Activated T-helper 1 cell treated with anti-CD3 and anti-CD28 coated beads, Interleukin-2, amount 50 U/mL, for 16 hours (primary cell): ENCODE results near the gene SNAPIN.

Experiments used
- DNase-seq, 2 donors: peaks; one replicate each; pipeline ENCODE4 v3.0.0-alpha.2; 2020; ENCODE audit warnings: low read depth in 1 of 2, low spot score in 1 of 2

Gene SNAPIN

DNA sequence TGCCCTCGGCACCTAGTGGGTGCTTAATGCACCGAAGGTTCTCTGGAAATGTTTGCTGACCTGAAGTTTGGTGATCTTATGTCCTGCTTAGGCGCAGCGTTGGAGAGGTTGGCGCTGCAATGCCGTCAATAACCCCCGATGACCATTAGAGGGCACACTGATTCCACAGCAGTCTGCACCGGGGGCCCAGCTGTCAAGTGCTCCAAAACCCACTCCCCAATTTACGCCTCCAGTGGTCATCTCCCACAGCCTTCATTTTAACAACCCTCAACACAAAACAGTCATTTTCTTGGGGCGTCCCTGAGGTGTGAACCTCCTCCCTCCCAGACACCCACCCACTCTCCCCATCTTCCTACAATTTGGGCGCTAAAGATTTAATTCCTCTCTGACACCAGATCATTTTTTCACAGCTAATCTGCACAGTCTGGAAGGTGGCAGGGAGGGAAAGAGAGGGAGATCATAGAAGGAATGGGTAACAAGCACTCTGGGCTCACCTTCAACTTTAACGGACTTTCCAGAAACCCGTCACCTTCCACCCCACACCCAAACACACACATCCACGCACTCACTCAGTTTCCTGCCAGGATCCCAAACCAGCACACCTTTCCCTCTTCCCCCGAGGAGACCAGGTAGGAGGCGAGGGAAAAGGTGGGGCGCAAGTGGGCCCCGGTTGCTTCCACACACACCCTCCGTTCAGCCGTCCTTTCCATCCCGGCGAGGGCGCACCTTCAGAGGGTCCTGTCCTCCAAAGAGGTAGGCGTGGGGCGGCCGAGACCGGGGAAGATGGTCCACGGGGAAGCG, 19.4 kb downstream of the SNAPIN start:
- DNase-seq = no peak

DNA sequence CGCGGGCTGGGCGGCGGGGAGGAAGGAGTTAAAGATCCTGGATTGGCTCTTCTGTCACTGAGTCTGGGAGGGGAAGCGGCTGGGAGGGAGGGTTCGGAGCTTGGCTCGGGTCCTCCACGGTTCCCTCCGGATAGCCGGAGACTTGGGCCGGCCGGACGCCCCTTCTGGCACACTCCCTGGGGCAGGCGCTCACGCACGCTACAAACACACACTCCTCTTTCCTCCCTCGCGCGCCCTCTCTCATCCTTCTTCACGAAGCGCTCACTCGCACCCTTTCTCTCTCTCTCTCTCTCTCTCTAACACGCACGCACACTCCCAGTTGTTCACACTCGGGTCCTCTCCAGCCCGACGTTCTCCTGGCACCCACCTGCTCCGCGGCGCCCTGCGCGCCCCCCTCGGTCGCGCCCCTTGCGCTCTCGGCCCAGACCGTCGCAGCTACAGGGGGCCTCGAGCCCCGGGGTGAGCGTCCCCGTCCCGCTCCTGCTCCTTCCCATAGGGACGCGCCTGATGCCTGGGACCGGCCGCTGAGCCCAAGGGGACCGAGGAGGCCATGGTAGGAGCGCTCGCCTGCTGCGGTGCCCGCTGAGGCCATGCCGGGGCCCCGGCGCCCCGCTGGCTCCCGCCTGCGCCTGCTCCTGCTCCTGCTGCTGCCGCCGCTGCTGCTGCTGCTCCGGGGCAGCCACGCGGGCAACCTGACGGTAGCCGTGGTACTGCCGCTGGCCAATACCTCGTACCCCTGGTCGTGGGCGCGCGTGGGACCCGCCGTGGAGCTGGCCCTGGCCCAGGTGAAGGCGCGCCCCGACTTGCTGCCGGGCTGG, 20.2 kb downstream of the SNAPIN start, which contains the start of gene NPR1:
NPR1 (plus strand) TSS at position 170 of the 818 bp plus-strand sequence; CDS start at position 591, 421 bp downstream.
- DNase-seq = no peak

DNA sequence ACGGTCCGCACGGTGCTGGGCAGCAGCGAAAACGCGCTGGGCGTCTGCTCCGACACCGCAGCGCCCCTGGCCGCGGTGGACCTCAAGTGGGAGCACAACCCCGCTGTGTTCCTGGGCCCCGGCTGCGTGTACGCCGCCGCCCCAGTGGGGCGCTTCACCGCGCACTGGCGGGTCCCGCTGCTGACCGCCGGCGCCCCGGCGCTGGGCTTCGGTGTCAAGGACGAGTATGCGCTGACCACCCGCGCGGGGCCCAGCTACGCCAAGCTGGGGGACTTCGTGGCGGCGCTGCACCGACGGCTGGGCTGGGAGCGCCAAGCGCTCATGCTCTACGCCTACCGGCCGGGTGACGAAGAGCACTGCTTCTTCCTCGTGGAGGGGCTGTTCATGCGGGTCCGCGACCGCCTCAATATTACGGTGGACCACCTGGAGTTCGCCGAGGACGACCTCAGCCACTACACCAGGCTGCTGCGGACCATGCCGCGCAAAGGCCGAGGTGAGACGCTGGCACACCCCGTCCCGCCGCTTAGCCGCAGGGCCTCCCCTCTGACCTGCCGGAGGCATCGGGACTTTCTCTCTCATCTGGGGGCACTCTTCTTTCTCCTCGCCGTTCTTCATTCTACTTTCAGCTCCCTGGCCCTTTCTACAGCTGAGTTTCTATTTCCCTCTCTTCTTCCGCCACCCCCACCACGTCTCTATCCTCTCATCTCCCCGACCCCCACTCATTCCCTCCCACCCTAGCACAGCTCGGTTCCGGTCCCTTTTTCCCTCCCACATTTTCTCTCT, 21.0 kb downstream of the SNAPIN start:
- DNase-seq = no peak

DNA sequence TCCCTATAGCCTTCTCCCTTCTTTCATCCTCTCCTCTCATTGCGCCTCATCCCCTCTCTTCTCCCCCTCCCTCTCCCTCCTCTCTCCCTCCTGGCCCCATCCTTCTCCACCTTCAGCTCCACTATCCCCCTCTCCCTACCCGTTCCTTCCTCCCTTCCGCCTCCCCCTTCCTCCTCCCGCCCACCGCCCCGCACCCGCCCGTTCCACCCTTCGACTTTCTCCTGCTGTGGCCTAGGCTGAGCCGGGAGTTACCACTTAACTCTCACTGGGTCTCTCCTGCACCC, 21.6 kb downstream of the SNAPIN start:
- no peak for DNase-seq

DNA sequence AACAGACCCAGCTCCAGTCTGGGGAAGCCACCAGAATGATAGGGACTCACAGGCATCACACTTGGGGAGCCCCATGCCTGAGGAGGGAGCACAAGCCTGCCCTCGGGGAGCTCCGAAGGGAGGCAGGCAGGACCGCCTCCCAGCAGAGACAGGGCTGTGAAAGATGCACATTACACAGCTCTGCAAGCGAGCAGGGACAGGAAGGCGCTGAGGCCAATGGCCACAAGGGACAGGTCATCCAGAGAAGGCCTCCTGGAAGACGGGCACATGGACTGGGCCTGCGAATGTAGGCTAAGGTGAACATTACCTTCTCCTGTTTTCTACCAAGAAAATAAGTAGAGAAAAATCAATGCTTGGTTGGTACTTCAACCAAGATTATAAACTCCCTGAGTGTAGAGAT, 24.2 kb downstream of the SNAPIN start:
- no peak for DNase-seq

DNA sequence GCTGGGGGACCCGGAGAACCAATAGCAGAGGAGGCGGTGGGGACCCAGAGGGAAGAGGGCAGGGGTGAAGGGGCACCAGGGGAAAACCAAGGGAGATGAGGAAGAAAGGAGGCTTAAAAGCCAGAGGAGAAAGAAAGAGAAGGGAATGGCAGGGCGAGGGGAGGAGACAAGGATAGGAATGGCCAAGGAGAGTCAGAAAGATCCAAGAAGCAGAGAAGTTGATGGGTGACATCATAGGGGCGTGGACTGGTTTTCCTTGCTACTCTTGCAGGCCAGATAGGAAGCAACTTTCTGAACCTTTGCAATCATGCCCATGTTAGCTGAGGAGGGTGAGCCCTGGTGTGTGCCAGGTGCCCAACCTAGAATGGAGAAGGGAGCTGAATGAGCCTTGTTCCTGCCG, 25.4 kb downstream of the SNAPIN start:
- DNase-seq = no peak

DNA sequence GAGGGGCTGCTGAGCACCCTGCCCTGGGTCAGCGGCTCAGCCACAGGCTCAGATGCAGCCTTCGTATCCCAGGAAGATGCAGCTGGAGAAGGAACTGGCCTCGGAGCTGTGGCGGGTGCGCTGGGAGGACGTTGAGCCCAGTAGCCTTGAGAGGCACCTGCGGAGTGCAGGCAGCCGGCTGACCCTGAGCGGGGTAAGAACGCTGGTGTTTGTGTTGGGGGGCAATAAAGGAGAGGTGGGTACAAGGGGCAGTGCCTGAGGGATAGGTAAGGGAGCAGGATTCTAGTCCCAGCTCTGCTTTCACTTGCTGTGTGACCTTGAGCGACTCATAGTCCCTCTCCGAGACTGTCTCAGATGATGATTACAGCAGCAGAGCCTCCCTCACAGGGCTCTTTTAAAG, 26.4 kb downstream of the SNAPIN start:
- no peak for DNase-seq

DNA sequence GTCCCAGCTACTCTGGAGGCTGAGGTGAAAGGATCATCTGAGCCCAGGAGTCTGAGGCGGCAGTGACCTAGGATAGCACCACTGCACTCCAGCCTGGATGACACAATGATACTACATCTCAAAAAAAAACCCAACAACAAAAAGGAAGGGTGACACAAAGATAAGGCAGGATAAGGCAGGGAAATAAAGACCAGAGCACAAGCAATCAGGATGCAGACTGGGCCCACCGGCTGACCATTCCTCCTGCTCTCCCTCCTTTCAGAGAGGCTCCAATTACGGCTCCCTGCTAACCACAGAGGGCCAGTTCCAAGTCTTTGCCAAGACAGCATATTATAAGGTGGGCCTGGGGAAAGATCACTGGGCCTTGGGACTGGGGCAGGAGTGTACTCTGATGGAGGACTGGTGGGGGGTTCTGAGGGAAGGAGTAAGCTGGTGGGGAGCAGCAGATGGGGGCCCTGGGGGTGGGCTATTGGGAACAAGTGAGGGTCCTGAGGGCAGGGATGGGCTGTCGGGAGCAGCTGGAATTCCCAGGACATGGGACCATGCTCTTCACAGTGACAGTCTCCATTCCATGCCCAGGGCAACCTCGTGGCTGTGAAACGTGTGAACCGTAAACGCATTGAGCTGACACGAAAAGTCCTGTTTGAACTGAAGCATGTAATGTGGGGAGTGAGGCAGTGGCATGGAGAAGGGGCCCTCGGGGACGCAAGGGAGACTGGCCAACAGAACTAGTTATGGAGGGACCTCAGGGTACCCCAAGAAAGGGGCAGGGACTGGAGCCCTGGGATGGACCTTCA, 27.2 kb downstream of the SNAPIN start:
- DNase-seq = no peak

DNA sequence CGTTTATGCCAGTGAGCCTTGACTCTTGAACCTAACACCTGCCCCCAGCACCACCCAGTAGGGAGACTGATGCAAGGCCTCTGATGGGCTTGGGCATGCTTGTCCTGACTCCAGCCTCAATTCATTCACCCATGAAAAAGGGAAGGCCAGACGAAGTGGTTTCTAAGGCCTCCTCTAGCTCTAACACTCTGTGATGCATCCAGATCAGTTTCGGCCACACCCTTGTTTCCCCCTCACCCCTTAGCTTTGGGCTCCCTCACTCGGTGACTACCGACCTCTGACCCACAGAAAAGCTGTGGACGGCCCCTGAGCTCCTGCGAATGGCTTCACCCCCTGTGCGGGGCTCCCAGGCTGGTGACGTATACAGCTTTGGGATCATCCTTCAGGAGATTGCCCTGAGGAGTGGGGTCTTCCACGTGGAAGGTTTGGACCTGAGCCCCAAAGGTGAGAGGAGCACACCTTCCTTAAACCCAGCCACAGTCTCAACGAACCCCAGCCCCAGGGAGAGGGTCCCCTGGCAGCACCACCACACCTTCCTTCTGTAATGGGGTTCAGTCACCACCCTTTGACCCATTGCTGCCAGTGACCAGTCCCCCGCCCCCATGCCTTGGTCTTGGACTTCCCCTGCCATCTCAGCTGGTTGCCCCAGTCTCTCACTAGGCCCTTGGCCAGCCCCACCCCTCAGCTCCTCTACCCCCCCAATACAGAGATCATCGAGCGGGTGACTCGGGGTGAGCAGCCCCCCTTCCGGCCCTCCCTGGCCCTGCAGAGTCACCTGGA, 29.0 kb downstream of the SNAPIN start:
- no peak for DNase-seq

DNA sequence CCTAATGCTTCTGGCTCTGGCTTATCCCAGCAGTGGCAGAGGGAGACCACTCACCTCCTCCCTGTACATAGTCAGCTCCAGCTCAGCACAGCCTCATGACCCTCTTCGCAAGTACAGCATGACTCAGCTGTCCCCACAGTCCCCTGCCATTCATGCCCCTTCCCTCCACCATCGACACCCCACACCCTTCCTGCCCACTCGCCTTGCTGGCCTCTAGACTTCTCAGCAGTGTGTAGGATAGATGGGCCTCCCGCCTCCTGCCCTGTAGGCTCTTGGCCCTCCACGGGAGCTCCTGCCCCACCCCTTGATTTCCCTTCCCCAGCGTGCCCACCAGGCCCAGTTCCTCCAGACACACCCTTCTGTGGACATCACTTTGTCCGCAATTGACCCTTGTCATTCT, 29.8 kb downstream of the SNAPIN start:
- DNase-seq = no peak

DNA sequence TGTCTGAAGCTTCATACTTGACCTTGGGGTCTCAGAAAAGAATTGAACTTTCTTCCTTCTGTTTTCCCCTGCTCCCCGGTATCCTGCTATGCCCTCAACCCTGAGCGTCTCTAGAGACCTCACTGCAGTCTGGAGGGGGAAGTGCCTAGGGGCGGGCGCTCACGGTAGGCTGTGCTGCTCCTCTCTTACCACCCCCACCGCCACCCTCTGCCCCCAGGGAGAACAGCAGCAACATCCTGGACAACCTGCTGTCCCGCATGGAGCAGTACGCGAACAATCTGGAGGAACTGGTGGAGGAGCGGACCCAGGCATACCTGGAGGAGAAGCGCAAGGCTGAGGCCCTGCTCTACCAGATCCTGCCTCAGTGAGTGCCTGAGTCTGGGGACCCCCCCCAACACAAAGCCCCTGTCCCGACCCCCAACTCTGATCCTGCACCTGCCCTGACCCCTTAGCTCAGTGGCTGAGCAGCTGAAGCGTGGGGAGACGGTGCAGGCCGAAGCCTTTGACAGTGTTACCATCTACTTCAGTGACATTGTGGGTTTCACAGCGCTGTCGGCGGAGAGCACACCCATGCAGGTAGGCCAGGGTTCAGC, 30.3 kb downstream of the SNAPIN start:
- no peak for DNase-seq

DNA sequence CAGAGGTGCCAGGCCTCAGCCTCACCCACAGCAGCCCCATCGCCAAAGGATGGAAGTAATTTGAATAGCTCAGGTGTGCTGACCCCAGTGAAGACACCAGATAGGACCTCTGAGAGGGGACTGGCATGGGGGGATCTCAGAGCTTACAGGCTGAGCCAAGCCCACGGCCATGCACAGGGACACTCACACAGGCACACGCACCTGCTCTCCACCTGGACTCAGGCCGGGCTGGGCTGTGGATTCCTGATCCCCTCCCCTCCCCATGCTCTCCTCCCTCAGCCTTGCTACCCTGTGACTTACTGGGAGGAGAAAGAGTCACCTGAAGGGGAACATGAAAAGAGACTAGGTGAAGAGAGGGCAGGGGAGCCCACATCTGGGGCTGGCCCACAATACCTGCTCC, 35.0 kb downstream of the SNAPIN start:
- no peak for DNase-seq

DNA sequence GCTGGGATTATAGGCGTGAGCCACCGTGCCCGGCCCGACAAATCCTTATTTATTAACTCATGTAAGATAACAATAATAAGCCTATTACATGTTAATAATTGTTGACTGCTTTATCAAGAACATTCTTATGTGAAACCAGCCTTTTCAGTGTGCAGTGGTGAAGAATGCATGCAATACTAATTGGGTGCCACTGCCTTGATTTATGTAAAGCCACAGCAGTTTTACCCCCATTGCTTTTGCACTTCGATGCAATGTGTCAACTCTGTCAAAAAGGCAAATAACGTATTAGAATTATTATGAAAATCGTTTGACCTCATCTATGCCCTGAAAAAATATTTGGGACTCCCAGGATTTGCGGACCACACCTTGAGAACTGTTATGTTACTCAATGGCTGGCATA, 38.2 kb downstream of the SNAPIN start:
- no peak for DNase-seq

DNA sequence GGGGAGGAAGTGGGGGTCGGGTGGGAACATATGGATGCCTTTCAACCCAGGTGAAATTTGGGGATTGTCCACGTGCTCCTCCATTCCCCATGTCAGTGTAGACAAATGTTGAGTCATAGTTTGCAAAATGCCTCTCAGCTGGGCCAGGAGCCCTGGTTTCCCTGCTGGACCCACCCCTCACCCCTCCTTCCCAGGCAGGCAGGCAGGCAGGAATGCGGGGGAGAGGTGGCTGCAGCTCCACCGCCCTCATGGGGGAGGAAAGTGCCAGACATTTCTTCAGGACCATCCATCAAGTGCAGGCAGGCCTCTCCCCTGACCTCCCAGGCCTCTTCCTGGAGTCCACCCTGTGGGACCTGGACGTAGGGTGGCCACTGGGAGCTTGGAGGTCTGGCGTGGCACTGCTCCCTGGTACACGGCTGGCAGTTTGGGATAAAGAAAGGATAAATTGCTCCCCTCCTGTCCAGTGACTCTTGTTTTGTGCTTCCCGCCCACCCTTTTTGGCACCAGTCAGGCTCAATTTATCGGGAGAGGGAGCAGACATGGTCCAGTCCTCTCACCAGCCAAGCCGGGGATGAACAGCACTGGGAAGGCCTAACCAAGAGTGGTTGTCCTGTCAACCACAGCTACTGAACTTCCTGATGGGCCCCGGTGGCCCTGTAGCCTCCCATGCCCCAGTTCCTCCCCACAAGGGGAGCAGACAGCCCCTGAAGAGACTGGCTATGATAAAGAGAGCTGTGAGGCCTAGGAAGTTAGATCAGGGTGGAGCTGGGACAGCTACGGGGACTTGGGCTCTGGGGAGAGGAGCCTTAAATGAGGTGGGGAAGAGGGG, 38.9 kb downstream of the SNAPIN start:
- DNase-seq = no peak

DNA sequence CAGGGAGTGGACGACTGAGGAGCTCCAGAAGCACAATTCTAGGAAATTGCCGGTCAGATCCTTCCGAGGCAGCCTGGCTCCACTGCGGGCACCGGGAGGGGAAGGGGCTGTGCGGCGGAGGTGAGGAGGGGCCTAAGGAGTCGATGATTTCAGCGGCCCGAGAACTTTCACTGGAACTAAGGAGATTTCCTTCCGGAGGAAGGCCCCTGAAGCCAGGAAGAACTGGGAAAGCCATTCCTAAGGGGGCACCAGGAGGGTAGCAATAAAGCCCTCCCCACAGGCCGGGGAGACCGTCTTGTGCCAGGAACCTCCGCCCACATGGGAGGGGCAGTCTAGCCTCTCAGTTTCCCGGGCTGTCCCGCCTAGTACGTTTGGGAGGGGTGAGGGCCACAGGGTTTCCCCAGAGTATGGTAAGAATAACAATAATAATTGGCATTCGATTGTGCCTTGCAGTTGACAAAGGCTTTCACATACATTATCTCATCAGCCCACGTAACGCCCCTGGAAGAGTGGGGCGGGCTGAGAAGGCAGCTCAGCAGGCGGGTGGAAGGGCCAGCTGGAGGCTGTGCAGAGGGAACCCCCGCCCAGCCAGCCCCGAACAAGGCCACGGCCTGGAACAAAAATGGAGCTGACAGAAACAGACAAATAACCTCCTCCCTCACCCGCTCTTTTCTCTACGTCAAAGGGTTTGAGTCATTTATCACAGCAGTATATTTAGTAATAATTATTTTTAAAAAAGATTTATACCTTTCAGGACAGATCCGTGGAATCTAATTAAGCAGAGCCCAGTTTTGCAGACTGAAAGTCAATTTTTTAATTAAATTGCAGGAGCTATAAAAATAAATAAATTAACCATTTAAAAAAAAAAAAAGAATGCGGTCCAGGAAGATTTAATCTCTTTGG, 39.8 kb downstream of the SNAPIN start:
- no peak for DNase-seq

DNA sequence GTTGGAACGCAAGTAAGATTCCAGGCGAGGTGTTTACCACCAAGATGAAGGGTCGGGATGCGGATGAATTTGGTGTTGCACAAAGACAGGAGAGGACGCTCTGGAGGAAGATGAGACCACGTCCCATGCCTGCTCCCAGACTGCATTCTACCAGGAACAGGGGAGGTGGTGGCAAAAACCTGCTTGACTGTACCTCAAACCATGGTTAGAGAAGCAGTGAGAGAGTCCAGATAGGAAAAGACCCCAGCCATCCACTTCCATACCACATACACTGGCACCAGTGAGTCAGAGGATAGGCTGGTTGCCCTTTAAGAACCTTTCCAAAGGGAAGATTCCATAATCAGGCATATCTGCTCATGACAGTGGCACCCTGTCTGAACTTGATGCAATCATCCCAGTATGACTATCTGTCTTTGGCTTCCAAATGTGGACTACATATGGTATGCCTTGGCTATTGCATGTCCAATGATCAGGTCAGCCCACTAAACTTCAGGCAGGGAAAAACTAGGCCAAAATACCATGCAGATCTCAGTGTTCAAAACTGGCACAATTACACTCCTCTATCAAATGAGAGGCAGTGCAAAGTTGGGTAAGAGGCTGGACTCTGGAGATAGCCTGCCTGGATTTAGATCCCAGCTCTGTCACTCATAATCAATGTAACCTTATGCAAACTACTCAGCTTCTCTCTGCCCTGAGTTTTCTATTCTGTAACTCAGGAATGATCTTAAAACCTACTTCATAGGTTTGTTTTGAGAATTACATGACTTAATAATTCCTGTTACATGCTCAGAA, 40.6 kb downstream of the SNAPIN start:
- no peak for DNase-seq

DNA sequence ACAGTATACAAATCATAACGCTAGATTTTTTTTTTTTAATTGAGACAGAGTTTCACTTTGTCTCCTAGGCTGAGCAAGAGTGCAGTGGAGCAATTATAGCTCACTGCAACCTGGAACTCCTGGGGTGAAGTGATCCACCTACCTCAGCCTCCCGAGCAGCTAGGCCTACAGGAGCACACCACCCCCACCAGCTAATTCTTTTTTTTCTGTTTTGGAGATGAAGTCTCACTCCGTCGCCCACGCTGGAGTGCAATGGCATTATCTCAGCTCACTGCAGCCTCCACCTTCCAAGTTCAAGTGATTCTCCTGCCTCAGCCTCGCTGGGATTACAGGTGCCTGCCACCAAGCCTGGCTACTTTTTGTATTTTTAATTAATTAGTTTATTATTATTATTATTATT, 41.3 kb downstream of the SNAPIN start:
- no peak for DNase-seq
